Head of caudate nucleus (tissue), 42 donors: ENCODE measurements around the gene POLR3GL.
A peak's percentile ranks its signal among the peaks of the same experiment; 100 is the strongest.

Experiments used
- DNase-seq, 42 donors: peaks; one replicate each; pipeline versions ENCODE4 v3.0.0 to v3.0.0-alpha.2; 2020 to 2021; ENCODE audit warnings: mixed read lengths in 7 of 42
- intact Hi-C: fragments of 100-400 bp; cut with DNase I; formaldehyde crosslinking; loops from one replicate; pipeline ENCODE4 v1.15.0; 2022

POLR3GL gene

GRCh38 chr1:145944532-145944931 lies 20.0 kb upstream of the POLR3GL start:
- no peak for DNase-seq
- intact Hi-C loops = no loop called here

- intact Hi-C loops = no loop called here
Observed at GRCh38 chr1:145946477-145946986, 18.0 kb upstream of the POLR3GL start.

GRCh38 chr1:145947551-145947950 lies 16.9 kb upstream of the POLR3GL start:
- intact Hi-C loops = no loop called here
- DNase-seq = no peak

More at GRCh38 chr1:145946477-145946986, 18.0 kb upstream of the POLR3GL start:
- no peak for DNase-seq

GRCh38 chr1:145949219-145949618 lies 15.3 kb upstream of the POLR3GL start:
- no peak for DNase-seq
- intact Hi-C loops = no loop called here

GRCh38 chr1:145951526-145951925 lies 13.0 kb upstream of the POLR3GL start:
- DNase-seq = no peak
- intact Hi-C loops = no loop called here

GRCh38 chr1:145952903-145953302 lies 11.6 kb upstream of the POLR3GL start:
- no peak for DNase-seq
- intact Hi-C loops = no loop called here

GRCh38 chr1:145953861-145954260 lies 10.6 kb upstream of the POLR3GL start:
- intact Hi-C loops = no loop called here
- no peak for DNase-seq

- peak in 1 of 42 donors; percentile 6 for DNase-seq
- intact Hi-C loops = no loop called here
Observed at GRCh38 chr1:145955436-145955835, 9.1 kb upstream of the POLR3GL start.

GRCh38 chr1:145956361-145956760 lies 8.1 kb upstream of the POLR3GL start:
- intact Hi-C loops = loop anchor here (2.0 kb wide), 1 partner anchor 30 kb away; the partner anchor contains the start of gene RBM8A
- no peak for DNase-seq

- DNase-seq = peak in 4 of 42 donors; percentile 6 to 57 (median 26)
Observed at GRCh38 chr1:145956781-145957442, 7.6 kb upstream of the POLR3GL start.

GRCh38 chr1:145957443-145958319 lies 6.8 kb upstream of the POLR3GL start, which contains the start of gene LIX1L:
Gene LIX1L (minus strand): TSS chr1:145958017. CDS start chr1:145957927, 90 bp downstream.
- DNase-seq = peak; percentile 93 to 99 (median 98)
- intact Hi-C loops = loop anchor here (2.0 kb wide), 1 partner anchor 31 kb away; the partner anchor contains the start of gene RBM8A

More at GRCh38 chr1:145956781-145957442, 7.6 kb upstream of the POLR3GL start:
- intact Hi-C loops = loop anchor here (2.0 kb wide), 1 partner anchor 30 kb away; the partner anchor contains the start of gene RBM8A

- intact Hi-C loops = no loop called here
Observed at GRCh38 chr1:145958734-145959133, 5.8 kb upstream of the POLR3GL start.

GRCh38 chr1:145959333-145959732 lies 5.2 kb upstream of the POLR3GL start:
- peak in 1 of 42 donors; percentile 12 for DNase-seq
- intact Hi-C loops = no loop called here

More at GRCh38 chr1:145958734-145959133, 5.8 kb upstream of the POLR3GL start:
- peak in 1 of 42 donors; percentile 17 for DNase-seq

- no peak for DNase-seq
- intact Hi-C loops = loop anchor here (5.0 kb wide), 1 partner anchor 37 kb away; the partner anchor contains the start of gene TXNIP
Observed at GRCh38 chr1:145959957-145960467, 4.5 kb upstream of the POLR3GL start.

- peak; percentile 37 to 87 (median 74) for DNase-seq
- intact Hi-C loops = loop anchor here (5.0 kb wide), 1 partner anchor 37 kb away; the partner anchor contains the start of gene TXNIP
Observed at GRCh38 chr1:145960468-145961108, 3.9 kb upstream of the POLR3GL start.

GRCh38 chr1:145961109-145961424 lies 3.4 kb upstream of the POLR3GL start:
- intact Hi-C loops = loop anchor here (5.0 kb wide), 1 partner anchor 36 kb away; the partner anchor contains the start of gene TXNIP
- DNase-seq = peak in 5 of 42 donors; percentile 9 to 42 (median 27)

GRCh38 chr1:145961425-145962156 lies 2.9 kb upstream of the POLR3GL start:
- DNase-seq = peak; percentile 46 to 90 (median 74)
- intact Hi-C loops = loop anchor here (5.0 kb wide), 1 partner anchor 36 kb away; the partner anchor contains the start of gene TXNIP
